Rectal smooth muscle tissue (tissue), 1 donor: Measurements from ENCODE around the gene COL12A1.

Experiments
- H3K27ac ChIP-seq: one replicate; pipeline ENCODE4 v1.7.0; 2013; ENCODE audit warnings: low read depth, low read length, inconsistent platforms
- H3K27me3 ChIP-seq: one replicate; pipeline ENCODE4 v1.7.0; 2013; ENCODE audit warnings: low read length; ENCODE audit not compliant: control insufficient read depth, insufficient read depth
- H3K36me3 ChIP-seq: one replicate; pipeline ENCODE4 v1.7.0; 2013; ENCODE audit warnings: low read length; ENCODE audit not compliant: control insufficient read depth, insufficient read depth
- H3K4me1 ChIP-seq: one replicate; pipeline ENCODE4 v1.7.0; 2013; ENCODE audit warnings: low read length; ENCODE audit not compliant: control insufficient read depth, insufficient read depth
- H3K4me3 ChIP-seq: one replicate; pipeline ENCODE4 v1.7.0; 2013; ENCODE audit warnings: low read length
- H3K9ac ChIP-seq: one replicate; pipeline ENCODE4 v1.7.0; 2013; ENCODE audit warnings: low read length

Gene COL12A1

DNA sequence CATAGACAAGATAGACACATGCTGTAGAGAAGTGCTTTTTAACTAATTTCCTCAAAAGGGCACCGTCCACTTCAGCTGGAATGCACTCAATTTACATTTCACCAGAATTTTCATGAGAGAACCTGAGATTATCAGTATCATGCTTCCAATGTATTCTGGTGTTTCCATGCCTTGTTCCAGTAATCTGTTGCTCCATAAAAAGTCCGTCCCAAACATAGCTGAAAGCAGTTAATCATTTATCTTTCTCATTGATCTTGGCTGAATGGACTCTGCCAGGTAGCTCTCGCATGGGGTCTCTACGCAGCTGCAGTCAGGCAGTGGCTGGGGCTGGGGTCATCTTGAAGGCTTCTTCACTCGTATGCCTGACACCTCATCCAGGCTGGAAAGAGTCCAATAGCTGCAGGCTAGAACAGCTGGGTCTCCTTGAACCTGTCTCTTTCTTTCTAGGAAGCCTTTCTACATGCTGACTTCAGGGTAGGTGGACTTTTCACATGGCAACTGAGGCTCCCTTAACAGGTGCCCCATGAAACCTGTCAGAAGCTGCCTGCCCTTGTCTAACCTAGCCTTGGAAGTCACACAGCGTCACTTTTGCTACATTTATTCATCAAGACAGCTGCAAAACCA, 18.6 kb upstream of the COL12A1 start:
- Histone ChIP-seq H3K27ac (no peak overlapping the region), H3K27me3 (no peaks in the 10 kb centered on the region), H3K4me3 (no peak overlapping the region), H3K36me3 (no peaks in the 10 kb centered on the region), H3K9ac (no peak overlapping the region), H3K4me1 (no peaks in the 10 kb centered on the region)

DNA sequence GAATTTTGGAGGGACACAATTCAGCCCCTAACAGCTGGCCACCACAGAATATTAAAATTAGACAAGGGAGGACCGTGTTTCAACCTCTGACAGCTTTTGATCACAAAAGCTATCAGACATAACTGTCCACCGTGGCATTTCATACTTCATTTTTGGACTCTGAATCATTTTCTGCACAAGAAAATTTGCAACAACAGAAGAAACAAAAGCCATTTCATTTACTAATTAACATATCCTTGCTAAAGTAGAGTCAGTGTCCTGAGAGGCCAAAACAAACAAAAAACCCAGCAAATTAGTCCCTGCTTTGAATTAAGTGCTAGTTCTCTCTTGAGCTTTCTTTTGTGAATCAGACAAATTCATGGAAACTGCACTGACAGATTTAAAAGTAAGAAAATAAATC, 17.6 kb upstream of the COL12A1 start:
- no peak overlapping the region for H3K27ac ChIP-seq
- no peak overlapping the region for H3K4me3 ChIP-seq
- H3K27me3 ChIP-seq, result no peaks in the 10 kb centered on the region
- no peaks in the 10 kb centered on the region for H3K4me1 ChIP-seq
- H3K9ac ChIP-seq, result no peak overlapping the region
- no peaks in the 10 kb centered on the region for H3K36me3 ChIP-seq

DNA sequence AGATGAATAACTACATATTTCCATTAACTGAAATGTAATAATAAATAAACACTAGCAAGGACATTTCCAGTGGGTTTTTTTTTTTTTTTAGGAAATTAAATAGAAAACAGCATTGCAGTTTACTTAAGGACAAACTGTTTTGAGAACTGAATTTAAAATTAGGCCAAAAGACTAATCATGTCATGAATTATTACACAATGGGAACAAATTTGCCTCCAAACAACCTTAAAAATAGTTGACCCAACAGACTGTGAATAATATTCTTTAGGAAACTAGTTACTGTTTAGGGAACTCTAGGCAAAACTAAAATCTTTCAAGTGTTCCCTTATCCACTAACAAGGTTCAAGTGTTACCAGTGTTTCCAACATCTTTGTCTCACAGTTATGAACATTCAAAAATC, 16.4 kb upstream of the COL12A1 start:
- Histone ChIP-seq H3K27me3 (no peaks in the 10 kb centered on the region), H3K4me1 (no peaks in the 10 kb centered on the region), H3K36me3 (no peaks in the 10 kb centered on the region), H3K4me3 (no peak overlapping the region), H3K27ac (no peak overlapping the region), H3K9ac (no peak overlapping the region)

DNA sequence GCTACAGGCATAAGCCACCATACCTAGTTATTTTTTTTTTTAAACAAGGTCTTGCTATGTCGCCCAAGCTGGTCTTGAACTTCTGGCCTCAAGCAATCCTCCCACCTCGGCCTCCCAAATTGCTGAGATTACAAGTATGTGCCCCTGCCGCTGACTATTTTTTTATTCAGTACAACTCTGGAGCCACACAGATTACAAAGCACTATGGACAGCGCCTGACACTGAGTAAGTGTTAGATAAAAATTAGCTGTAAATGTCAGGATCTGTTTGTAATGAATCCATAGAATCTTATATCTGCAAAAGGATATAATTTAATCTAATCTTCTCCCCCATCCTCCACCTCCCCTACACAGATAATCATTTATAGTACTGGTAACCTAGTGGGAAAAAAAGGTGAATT, 15.3 kb upstream of the COL12A1 start:
- no peaks in the 10 kb centered on the region for H3K27me3 ChIP-seq

DNA sequence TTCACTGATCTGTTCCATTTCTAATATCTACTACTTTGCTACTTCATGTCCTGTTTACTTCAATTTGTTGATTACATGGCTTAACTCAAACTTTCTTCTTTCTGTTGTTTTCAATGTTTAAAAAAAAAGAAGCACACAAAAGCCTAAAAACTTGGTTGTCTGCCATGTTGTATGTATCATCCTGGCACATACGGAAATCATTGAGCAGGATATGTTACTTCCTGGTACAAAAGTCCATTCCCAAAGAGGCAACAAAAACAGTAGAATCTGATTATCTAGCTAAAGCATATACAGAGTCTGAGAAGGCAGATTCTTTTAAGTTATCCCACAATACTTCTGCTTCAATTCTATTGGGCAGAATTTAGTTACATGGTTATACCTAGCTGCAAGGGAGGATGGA, 14.5 kb upstream of the COL12A1 start:
- Histone ChIP-seq H3K4me1 (peaks cover 4% of the 10 kb centered on the region), H3K27ac (no peak overlapping the region), H3K4me3 (no peak overlapping the region), H3K36me3 (no peaks in the 10 kb centered on the region), H3K9ac (no peak overlapping the region), H3K27me3 (no peaks in the 10 kb centered on the region)

More for the DNA sequence above, 15.3 kb upstream of the COL12A1 start:
- Histone ChIP-seq H3K27ac (no peak overlapping the region), H3K9ac (no peak overlapping the region), H3K4me1 (peaks cover 4% of the 10 kb centered on the region), H3K4me3 (no peak overlapping the region), H3K36me3 (no peaks in the 10 kb centered on the region)

DNA sequence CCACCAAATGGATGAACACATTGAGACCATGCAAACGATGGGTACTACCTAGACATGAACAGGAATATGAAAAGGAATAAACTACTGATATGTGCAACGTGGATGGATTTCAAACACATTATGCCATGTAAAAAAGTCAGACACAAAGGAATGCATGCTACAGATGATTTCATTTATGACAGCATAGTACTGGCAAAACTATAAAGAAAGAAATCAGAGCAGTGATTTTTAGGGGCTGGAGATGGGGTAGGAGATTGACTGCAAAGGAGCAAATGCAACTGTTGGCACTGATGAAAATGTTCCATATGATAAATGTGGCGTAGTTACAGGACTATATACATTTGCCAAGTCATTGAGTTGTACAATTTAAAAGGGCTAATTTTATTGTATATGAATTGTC, 13.4 kb upstream of the COL12A1 start:
- H3K36me3 ChIP-seq, result no peaks in the 10 kb centered on the region
- no peaks in the 10 kb centered on the region for H3K27me3 ChIP-seq
- no peak overlapping the region for H3K4me3 ChIP-seq
- H3K27ac ChIP-seq, result no peak overlapping the region
- peaks cover 4% of the 10 kb centered on the region for H3K4me1 ChIP-seq
- no peak overlapping the region for H3K9ac ChIP-seq

DNA sequence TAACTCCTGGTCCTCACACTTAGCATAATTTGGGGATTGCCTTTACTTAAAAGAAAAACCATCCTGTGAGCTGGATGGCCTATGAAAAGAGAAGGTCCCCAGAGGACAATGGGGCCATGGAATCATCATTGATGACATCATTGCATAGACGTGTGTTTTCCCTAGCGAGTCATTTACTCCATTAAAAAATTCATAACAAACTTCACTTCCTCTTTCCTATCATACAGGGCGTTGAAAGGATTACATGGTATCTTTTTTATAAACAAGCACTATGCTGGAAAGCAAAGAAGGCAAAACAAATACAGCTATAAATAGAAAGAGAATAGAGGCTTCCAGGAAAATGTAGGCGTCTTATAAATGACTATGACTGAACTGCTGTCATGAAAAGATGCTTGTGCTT, 11.3 kb upstream of the COL12A1 start:
- peaks cover 4% of the 10 kb centered on the region for H3K4me1 ChIP-seq
- no peak overlapping the region for H3K9ac ChIP-seq
- H3K27me3 ChIP-seq, result no peaks in the 10 kb centered on the region
- H3K4me3 ChIP-seq, result no peak overlapping the region
- peak overlapping the region; percentile 23 for H3K27ac ChIP-seq
- no peaks in the 10 kb centered on the region for H3K36me3 ChIP-seq

DNA sequence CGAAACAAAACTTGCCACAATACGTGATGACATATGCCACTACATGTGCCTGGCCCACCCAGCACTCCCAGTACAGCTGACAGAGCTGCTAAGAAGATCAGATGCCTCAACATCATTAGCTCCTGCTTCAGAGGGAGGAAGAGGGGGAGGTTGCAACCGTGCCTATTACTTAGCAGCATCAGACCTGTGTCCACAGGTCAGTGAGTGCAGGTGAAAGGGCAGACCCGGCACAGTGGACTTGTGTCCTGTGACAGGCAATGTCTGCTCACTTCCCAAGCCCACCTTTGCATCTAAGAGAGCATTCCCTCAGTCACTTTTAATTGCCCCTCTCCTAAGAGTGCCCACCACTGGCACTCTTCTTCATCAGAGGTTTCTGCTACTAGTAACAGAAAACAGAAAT, 9.4 kb upstream of the COL12A1 start:
- Histone ChIP-seq H3K9ac (no peak overlapping the region), H3K4me3 (no peak overlapping the region), H3K27ac (no peak overlapping the region), H3K4me1 (peaks cover 4% of the 10 kb centered on the region), H3K27me3 (no peaks in the 10 kb centered on the region), H3K36me3 (no peaks in the 10 kb centered on the region)

DNA sequence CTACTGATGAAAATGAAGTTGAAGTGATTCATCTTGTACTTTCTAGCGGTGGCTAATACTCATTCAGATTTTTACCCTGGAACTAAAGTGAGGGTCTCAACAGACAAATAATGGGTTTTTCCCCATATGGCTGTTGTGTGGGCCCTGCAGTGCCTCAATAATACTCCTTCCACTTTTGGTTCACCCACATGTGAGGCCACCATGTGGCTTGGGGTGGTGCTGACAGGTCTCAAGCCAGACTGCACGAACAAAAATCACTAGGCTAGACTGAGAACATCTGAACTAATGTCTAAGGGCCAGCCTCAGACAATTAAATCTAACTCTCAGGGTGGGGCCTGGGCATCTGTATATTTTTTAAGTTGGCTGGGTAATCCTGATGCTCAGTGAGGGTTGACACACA, 7.9 kb upstream of the COL12A1 start:
- no peak overlapping the region for H3K4me3 ChIP-seq
- H3K27ac ChIP-seq, result no peak overlapping the region
- no peaks in the 10 kb centered on the region for H3K27me3 ChIP-seq

DNA sequence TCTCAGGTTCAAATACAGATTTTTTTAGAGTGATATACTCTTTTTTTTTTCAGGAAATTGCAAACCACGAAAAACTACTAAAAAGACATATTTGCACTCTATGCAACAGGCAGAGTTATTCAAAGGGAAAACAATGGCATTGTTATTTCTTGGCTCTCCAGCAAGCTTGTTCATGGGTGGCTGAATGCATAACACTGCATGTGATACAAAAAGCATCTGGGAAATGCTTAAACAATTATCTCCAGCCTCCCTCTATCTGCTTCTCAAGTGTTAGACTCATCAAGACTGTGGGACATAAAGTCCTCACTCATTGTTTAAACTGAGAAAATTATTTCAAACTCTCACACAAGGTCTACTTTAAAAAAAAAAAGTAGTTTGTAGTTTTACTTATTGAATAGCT, 7.3 kb upstream of the COL12A1 start:
- Histone ChIP-seq H3K4me3 (no peak overlapping the region), H3K27ac (no peak overlapping the region), H3K27me3 (no peaks in the 10 kb centered on the region), H3K36me3 (no peaks in the 10 kb centered on the region), H3K4me1 (peaks cover 4% of the 10 kb centered on the region), H3K9ac (no peak overlapping the region)

More for the DNA sequence above, 7.9 kb upstream of the COL12A1 start:
- no peaks in the 10 kb centered on the region for H3K36me3 ChIP-seq
- H3K9ac ChIP-seq, result no peak overlapping the region
- peaks cover 4% of the 10 kb centered on the region for H3K4me1 ChIP-seq

DNA sequence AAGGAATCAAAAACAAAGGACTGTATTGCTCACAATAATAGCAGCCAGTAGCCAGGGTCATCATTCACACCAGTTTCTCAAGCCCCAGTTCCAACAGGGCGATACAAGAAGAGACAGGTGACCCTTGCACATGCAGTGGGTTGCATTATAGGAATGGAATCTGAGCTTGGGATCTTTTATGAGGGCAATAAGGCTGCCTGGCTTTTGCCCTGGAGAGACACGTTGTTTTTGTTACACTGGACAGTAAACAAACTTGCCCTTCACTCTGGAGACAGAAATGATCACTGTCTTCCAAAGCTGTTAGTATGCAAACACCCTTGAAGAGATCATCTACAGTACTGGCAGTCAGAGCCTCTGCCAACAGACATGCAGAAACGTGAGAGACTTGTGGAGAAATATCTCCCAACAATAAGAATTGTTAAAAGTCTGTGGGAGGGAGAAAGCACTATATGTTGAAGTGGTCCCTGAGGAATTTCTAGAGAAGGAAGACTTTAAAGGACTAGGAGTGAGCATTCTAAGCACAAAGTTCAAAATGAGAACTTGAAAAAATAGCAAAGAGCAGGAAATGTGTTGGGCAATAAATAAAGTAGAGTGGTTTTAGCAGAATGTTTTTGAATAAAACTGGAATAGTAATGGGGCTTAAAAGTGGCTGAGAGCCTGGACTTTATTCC, 6.2 kb upstream of the COL12A1 start:
- peaks cover 2% of the 10 kb centered on the region for H3K4me1 ChIP-seq
- H3K36me3 ChIP-seq, result no peaks in the 10 kb centered on the region
- no peak overlapping the region for H3K9ac ChIP-seq
- no peak overlapping the region for H3K27ac ChIP-seq
- no peak overlapping the region for H3K4me3 ChIP-seq
- H3K27me3 ChIP-seq, result no peaks in the 10 kb centered on the region

DNA sequence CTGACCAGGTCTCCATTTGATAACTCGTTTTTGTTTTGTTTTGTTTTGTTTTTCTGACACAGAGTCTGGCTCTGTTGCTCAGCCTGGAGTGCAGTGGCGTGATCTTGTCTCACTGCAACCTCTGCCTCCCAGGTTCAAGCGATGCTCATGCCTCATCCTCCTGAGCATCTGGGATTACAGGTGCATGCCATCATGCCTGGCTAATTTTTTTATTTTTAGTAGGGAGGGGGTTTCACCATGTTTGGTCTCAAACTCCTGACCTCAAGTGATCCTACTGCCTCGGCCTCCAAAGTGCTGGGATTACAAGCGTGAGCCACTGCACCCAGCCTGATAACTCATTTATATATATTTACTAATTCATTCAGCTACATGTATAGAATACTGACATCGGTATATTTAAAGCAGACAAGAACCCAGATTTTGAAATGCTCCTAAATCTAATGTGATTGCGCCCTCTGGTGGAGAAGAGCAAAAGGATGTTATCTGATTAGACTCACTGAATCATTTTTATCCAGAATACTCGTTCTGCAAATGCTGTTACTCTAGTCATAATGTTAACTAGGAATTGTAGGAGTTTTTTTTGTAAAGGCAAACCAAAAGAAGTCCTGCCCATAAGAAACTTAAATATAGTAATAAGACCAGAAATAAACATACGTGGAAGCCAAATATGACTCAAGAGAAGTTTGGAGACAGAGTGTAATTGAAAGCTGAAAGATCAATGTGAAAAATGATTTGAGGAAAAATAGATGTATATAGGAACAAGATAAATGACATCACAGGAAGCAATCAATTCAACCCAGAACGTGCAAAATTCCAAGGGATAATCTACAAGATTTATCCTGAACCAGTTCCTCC, 5.3 kb upstream of the COL12A1 start:
- H3K27ac ChIP-seq, result no peak overlapping the region
- H3K4me1 ChIP-seq, result no peaks in the 10 kb centered on the region
- H3K27me3 ChIP-seq, result no peaks in the 10 kb centered on the region
- H3K4me3 ChIP-seq, result no peak overlapping the region
- H3K9ac ChIP-seq, result no peak overlapping the region
- H3K36me3 ChIP-seq, result no peaks in the 10 kb centered on the region
